NB4 (cell line): ENCODE measurements around the gene CLDN2.
"Not testable (repeated sequence)": the region's sequence is repeated elsewhere in the genome, so short reads cannot be mapped to it uniquely, and the experiment has no call there.

Experiments used
- MYC ChIP-seq: IDR thresholded peaks from 2 replicates; pipeline ENCODE4 v1.6.1; 2011; ENCODE audit warnings: low read depth, low read length
- POLR2A ChIP-seq: IDR thresholded peaks from 2 replicates; pipeline ENCODE4 v1.6.1; 2011; ENCODE audit warnings: mild to moderate bottlenecking; ENCODE audit not compliant: insufficient read length; ENCODE audit errors: extremely low read depth

GRCh38 chrX:106966547-106966946 lies 46.3 kb downstream of the CLDN2 start:
- TF ChIP-seq MYC, POLR2A: not testable (repeated sequence)
